Ramos (cell line): ENCODE data around the gene MED12L.

Experiments used
- in situ Hi-C: fragments of 300-500 bp; cut with MboI; formaldehyde crosslinking; loops from one replicate; pipeline ENCODE4 v1.14.3; 2022; ENCODE audit warnings: low sequenced_read_pairs; ENCODE audit not compliant: unreplicated experiment

The MED12L gene

GRCh38 chr3:151331696-151332095, 246.2 kb downstream of the MED12L start:
- in situ Hi-C loops, result no loop called here

- in situ Hi-C loops, result no loop called here
Measured at GRCh38 chr3:151345859-151346258, 260.4 kb downstream of the MED12L start.

- in situ Hi-C loops, result no loop called here
Measured at GRCh38 chr3:151346292-151346691, 260.8 kb downstream of the MED12L start.

DNA sequence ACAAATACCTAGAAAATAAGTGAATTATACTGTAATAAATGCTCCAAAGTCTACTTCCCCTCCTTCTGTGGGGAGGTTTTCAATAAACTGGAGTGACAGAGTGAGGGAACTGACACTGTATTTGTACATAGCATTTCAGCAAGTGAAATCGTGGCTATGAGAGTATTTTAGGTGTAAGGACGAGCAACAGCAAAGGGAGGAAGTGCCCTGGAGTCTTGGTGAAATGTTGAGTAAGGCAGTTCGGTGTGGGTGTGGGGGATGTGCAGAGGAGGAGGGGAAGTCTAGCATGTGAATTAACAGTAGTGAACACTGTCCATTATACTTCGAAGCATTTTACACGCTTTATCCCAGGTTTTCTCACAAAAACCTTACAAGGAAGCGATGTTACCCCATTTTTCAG, 262.0 kb downstream of the MED12L start:
- in situ Hi-C loops, result no loop called here

DNA sequence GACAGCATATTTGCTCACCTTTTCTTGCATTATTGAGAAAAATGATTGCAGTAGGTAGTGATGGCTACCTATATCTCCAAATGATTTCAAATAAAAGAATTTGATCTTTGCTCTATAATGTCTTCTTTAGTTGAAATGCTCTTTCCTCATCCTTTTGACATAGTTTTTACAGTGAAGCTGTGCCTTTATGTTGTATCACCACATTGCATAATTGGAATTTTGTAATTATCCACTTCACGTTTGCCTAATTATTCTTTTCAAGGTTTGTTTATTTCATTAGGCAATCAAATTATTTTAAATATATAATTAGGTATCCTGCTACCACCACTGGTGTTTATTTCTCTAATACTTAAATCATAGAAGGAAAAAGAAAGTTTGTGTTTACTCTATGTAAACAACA, 265.2 kb downstream of the MED12L start:
- in situ Hi-C loops, result no loop called here

DNA sequence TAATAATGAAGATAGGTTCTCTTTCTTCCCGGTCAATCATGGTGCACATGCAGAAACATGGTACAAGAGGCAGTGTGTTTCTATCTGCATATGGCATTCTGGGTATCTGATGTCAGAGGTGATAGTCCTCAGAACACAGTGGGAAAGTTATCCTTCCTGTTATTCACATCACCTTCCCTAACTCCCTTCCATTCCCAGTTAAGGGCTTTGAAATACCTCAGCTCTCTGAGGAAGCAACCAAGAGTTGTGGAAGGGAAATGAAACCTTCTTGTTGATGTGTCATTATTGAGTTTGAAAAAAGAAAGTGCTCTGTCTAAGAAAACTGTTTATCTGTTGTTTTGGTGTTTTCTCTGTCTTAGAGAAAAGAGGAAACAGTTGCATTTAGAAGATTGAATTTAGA, 265.8 kb downstream of the MED12L start:
- in situ Hi-C loops, result no loop called here

GRCh38 chr3:151351648-151352047, 266.2 kb downstream of the MED12L start:
- in situ Hi-C loops, result no loop called here

DNA sequence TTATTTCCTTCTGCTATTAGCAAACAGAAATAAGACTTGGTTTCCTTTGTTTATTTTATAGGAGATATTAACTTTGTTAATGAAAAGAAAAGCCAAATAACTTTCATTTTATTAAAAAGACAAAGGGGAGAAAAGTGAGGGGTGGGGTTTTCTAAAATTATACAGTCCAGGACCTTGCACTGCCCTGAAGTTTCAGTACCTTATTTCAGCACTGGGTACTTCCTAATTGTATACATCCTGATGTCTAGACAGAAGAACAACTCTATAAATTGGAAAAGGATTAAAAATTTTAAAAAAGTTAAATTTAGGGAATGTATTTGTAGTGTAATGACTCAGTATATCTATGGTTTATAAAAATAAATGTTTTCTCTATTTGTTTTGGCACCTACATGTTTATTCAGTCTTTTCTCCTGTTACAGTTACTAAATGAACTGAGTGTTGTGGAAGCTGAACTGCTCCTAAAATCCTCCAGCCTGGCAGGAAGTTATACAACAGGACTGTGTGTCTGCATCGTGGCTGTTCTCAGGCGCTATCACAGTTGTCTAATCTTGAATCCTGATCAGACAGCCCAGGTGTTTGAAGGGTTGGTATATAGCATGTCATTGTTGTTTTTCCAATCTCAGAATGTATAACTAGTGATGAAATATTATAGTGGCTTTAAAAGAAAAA, 271.5 kb downstream of the MED12L start:
- in situ Hi-C loops, result no loop called here

DNA sequence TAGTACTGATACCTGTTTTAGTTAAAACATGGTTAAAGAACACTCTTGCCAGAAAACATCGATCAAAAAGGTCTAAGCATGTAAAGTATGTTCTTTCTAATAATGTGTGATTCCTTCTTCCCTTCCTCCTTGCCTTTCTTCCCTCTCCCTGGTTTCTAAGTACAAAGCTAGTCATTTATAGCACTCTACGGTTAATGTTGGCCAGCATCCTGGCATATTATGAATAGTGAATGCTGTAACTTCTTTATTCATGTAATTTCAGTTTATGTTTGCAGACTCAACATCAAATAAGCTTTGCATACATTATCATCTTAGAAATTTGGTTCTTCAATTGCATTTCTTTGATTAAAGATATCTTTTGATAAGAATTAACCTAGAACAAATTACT, 272.0 kb downstream of the MED12L start:
- in situ Hi-C loops, result no loop called here

DNA sequence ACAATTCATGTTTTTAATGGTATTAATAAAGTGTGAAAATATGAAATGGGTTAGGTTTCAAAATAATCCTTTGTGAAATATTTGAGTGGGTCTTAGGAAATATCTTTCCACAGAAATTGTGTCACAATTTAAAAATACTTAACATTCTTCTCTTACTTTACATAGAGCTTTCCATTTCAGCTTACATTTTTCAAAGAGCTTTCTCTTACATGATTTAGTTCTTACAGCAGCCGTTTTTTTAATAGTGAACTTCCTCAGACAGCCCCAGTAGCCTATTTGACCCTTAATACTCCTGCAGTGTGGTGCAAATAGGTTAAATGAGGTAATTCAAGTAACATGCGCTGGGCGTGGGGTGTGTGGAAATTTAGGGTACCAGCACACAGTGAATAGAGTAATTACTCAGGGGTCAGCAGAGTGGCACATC, 277.3 kb downstream of the MED12L start:
- in situ Hi-C loops, result no loop called here

DNA sequence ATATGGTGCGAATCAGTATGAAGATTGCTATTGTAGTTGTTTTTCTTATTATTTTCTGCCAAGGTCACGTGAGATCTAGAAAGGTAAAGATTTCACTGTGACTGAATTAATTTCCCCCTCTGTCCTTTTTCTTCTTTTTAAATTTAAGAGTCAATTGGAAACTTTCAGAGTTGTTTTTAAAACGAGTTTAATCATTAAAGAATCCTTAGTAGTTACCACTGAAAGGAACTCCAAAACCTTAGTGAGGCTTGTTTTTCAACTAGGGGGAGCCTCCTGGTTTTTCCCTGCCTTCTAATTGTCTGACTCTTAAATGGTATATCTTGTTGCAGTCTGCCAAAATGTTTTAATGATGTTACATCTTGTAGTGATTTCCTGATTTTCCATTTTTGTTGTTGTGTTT, 281.5 kb downstream of the MED12L start:
- in situ Hi-C loops, result no loop called here

DNA sequence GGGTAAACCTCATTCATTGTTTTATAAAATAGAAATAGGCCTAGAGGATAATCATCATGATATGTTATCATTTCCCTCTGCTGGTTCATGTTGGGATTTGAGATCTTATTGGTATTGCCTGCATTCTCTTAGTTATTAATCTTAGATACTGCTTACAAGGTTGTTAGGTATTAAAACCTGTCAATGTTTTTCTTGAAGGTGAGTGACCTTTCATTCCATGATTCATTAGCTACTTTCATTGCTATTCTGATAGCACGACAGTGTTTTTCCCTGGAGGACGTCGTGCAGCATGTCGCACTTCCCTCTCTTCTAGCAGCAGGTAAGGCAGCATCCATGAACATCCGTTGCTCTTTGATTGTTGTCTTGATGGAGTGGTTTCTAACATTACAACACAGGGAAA, 282.0 kb downstream of the MED12L start:
- in situ Hi-C loops, result no loop called here

DNA sequence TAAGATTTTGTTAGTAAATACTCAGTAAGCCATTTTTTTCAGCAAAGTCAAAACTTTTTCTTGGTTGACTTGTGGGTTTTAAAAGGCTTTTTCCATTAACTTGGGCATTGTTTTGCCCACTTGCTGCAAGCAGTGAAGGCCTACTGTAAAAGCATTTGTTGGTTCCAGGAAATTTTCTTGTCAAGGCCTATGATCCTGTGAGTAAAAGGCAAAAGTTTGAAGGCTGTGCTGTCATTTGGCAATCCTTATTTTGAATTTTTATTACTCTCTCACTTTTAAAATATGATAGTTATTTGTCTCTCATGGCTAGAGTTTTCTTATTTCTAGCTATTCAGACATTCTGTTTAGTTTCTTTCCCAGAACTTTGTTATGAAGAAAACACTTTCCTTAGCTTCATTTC, 286.1 kb downstream of the MED12L start:
- in situ Hi-C loops, result no loop called here

DNA sequence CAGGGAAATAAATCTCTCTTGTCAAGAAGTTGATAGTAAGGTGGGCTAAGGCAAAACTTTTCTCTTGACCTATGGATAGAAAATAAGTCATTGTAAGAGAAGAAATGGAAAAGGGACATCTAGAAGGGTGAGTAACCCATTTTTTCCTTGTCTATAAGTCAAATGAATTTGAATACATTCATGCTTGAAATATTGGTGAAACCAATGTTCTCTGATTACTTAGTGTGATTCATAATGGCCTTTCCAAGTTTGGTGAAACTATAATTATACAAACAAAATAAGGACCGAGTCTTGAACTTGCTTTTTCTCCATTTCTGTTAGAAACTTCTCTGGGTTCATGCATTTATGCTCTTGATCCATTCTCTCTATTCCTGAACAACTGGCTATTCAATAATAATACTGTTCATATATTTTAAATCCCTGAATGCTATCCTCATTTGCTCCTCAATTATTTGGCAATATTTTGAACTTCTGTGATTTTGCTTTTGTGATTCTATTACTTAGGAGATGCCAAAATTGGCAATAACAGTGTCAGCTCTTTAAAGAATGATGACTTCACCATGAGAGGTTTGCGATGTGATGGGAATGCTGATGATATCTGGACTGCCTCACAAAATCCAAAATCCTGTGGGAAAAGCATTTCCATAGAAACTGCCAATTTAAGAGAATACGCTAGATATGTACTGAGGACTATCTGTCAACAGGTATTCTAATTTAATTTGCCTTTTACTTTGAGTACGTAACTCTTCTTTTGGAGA, 286.8 kb downstream of the MED12L start:
- in situ Hi-C loops, result no loop called here

DNA sequence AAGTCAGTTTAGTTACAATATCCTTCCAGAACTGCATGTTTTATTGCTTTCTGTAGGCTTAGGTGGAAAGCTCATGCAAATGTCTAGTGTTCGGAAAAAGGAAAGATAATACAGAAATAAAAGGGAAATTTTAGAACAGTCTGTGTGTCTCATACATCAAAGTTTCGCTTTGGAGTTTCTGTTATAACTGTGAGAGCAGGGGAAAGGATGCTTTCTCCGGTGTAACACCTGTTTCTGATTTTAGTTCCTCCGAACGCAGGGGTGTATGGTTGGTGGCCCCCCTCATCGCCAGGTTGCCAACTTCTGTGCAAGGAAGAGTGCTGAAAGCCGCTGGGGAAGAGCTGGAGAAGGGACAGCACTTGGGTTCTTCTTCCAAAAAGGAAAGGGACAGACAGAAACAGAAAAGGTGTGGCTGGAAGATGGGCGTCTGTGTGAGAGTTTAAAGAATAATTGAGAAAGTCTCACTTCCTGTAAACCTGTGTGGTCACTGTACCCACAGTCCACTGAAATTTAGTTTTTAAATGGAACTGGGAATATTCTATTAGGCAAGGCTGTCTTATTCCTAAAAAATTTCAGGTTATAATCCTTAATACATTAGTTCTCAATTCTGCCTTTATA, 292.4 kb downstream of the MED12L start:
- in situ Hi-C loops, result no loop called here

DNA sequence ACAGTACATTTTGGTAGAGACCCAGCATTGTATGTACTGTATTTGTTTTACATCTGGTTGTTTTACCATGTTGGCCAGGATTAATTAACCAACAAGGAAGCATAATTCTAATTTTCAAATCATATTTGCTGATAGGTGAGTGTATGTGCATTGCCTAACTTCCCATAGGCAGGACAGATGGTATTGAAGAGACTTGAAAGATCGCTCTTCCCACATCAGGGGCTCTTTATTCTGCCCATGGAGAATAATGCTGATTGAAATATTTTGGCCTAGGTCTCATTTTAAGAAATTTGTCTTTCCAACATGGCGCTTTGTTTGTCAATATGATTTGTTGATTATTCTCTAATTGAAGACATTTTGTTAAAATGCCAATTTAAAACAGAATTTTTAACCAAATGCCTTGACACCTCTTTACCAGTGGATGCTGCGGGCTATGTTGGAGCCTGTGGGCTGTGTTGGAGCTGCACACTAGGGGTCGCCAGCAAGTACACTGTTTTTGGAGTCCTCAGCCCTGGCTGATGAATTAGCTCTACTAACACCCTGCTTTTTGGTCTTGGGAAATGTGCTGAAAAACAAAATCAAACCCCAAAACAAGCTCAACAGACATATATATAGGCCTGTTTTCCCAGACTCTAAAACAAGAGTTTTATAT, 293.7 kb downstream of the MED12L start:
- in situ Hi-C loops, result no loop called here

DNA sequence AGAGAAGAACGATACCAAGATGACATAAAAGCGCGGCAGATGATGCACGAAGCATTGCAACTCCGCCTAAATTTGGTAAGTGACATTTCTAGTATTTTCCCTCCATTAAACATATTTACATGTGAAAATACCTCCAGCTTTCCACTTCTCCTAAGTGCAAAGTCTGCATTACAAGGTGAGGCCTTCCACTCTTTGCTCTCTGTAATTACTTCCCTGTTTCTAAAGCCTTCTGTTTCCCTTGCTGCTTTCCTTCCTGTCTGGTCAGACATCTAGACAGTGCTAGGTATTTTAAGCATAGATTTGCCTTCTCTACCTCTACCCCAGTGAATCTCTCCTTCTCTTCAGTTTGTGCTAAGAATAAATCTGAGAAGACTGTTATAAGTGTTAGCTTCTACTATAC, 297.2 kb downstream of the MED12L start:
- in situ Hi-C loops, result no loop called here

DNA sequence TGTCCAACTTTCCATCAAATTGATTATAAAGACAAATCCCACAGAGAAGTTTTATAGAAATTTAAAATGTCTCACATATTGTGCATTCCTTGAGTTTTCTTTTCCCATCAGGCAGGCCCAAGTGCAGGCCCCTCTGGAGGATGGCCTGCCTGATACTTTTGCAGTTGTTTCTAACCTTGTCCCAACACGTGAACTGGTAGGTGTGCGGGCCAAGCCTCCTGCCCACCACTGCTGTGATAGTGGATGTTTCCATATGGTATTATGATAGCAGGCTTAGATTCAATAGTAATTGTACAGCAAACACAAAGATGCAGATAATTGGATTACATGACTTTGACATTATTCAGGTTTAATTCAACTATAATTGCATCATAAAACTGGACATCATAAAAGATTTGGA, 297.6 kb downstream of the MED12L start:
- in situ Hi-C loops, result no loop called here

DNA sequence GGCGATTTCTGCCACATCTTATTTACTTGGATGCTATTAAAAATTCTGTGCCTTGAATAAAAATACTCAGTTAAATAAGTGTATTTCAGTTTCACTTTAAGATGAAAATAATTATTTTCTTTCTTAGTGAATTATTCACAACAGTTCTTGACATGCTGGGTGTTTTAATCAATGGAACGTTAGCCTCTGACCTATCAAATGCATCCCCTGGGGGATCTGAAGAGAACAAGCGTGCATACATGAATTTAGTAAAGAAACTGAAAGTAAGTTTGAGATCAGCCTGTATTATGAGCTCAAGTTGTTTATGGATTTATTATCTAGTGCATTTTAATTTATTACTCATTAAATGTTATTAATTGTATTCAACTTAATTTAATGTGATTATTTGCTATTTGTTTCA, 298.5 kb downstream of the MED12L start:
- in situ Hi-C loops, result no loop called here

DNA sequence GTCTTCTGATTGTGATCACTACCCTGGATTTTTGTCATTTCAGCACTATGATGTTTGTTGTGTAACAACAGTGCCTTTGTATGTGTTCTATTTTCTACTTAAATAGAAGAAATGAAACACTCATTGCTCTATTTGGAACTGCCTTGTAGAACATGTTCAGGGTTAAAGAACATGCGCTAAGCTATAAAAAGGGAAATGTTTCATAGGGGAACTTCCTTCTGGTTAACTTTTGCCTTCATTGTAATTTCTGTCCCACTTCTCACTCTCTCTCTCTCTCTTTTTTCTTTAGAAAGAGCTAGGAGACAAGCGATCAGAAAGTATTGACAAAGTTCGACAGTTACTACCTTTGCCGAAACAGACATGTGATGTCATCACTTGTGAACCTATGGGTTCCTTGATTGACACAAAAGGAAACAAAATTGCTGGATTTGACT, 299.3 kb downstream of the MED12L start, which contains the start of gene P2RY12:
Gene P2RY12, minus strand, starts transcription at position 13 of the 434 bp plus-strand sequence. CDS start 45,908 bp downstream, outside the sequence.
- in situ Hi-C loops, result no loop called here

DNA sequence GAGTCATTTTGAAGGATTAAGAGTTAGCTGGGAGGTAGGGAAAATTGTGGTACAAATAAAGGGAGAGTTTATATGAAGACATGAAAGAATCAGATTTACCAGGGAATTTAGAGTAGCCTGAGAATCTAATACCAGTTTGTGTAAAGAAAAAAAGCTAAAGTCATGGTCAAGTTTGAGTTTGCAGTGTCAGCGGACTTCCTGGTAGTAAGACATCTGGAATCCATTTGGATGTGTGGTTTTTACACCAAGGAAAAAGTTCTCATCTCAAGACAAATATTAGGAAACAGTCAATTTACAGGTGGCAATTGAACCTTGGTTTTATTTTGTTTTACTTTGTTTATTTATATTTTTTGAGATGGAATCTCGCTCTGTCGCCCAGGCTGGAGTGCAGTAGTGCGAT, 300.6 kb downstream of the MED12L start:
- in situ Hi-C loops, result no loop called here
